ENCODE data around the gene IMP4.

IMP4 gene

DNA sequence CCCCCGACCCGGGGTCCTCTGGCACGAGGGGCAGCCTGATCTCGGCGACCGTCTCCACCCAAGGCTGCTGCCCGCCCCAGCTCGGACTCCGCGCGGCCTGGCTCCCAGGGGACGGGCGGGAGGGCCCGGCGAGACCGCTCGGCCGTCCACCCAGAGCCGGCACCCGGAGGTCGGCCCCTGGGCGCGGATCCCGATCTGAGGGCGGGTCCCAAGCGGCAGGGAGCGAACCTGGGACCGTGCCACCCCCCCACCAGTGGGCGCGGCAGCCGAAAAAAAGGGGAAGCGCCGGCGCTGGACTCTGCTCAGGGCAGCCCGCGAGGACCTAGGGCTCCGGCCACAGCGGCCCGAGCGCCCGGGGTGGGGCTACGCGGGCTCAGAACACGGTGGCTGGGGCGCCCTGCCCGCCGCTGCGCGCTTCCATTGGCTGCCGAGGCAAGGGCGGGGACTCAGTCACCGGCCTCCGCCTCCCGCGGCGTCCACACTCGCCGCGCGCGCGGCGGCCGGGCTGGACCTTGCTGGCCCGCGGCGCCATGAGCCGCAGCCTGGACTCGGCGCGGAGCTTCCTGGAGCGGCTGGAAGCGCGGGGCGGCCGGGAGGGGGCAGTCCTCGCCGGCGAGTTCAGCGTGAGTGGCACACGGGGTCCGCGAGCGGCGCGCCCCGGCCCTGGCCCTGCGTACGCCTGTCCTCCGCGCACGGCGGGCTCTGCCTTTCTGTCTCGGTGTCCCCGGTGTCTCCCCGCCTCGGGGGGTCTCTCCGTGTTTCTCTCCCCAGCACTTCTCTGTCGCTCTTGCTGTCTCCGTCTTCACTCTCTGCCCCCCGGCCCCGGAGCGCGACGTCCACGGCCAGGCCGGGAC is 13.1 kb downstream of the IMP4 start, which contains the start of gene PTPN18 (continued):
- TF ChIP-seq, protein P1, sequence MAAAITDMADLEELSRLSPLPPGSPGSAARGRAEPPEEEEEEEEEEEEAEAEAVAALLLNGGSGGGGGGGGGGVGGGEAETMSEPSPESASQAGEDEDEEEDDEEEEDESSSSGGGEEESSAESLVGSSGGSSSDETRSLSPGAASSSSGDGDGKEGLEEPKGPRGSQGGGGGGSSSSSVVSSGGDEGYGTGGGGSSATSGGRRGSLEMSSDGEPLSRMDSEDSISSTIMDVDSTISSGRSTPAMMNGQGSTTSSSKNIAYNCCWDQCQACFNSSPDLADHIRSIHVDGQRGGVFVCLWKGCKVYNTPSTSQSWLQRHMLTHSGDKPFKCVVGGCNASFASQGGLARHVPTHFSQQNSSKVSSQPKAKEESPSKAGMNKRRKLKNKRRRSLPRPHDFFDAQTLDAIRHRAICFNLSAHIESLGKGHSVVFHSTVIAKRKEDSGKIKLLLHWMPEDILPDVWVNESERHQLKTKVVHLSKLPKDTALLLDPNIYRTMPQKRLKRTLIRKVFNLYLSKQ (tag by site-specific recombination; IDR thresholded peaks at IDR 0.05; ENCODE audit: borderline replicate concordance), result no peak
- TF ChIP-seq ZXDB (tag by site-specific recombination; IDR thresholded peaks at IDR 0.05) (no peak), KLF16 (tag by site-specific recombination; IDR thresholded peaks at IDR 0.05) (no peak), ZNF621 (tag by site-specific recombination; IDR thresholded peaks at IDR 0.05) (no peak), ZNF558 (tag by site-specific recombination; IDR thresholded peaks at IDR 0.05) (no peak), ZNF549 (tag by site-specific recombination; IDR thresholded peaks at IDR 0.05) (no peak), ZNF585B (tag by site-specific recombination; IDR thresholded peaks at IDR 0.05) (no peak), ZNF23 (tag by site-specific recombination; IDR thresholded peaks at IDR 0.05; ENCODE audit: borderline replicate concordance) (no peak), ZFP69B (tag by site-specific recombination; IDR thresholded peaks at IDR 0.05) (no peak), KLF1 (tag by site-specific recombination; IDR thresholded peaks at IDR 0.05) (no peak), BCL11B (tag by site-specific recombination; IDR thresholded peaks at IDR 0.05; ENCODE audit: low read depth) (no peak), BCL11A (tag by site-specific recombination; IDR thresholded peaks at IDR 0.05; ENCODE audit: low read depth) (no peak), MEIS1 (CRISPR knock-in tag; IDR thresholded peaks at IDR 0.05; ENCODE audit: borderline replicate concordance) (no peak), ZNF747 (tag by site-specific recombination; IDR thresholded peaks at IDR 0.05) (no peak), WT1 (tag by site-specific recombination; IDR thresholded peaks at IDR 0.05) (no peak), ZBTB48 (tag by site-specific recombination; IDR thresholded peaks at IDR 0.05) (no peak)
- TF ChIP-seq, protein P2, sequence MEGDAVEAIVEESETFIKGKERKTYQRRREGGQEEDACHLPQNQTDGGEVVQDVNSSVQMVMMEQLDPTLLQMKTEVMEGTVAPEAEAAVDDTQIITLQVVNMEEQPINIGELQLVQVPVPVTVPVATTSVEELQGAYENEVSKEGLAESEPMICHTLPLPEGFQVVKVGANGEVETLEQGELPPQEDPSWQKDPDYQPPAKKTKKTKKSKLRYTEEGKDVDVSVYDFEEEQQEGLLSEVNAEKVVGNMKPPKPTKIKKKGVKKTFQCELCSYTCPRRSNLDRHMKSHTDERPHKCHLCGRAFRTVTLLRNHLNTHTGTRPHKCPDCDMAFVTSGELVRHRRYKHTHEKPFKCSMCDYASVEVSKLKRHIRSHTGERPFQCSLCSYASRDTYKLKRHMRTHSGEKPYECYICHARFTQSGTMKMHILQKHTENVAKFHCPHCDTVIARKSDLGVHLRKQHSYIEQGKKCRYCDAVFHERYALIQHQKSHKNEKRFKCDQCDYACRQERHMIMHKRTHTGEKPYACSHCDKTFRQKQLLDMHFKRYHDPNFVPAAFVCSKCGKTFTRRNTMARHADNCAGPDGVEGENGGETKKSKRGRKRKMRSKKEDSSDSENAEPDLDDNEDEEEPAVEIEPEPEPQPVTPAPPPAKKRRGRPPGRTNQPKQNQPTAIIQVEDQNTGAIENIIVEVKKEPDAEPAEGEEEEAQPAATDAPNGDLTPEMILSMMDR (tag by site-specific recombination; IDR thresholded peaks at IDR 0.05), result peak; percentile 57; the same call in 1 of the 2 replicates
- TF ChIP-seq, protein P3, sequence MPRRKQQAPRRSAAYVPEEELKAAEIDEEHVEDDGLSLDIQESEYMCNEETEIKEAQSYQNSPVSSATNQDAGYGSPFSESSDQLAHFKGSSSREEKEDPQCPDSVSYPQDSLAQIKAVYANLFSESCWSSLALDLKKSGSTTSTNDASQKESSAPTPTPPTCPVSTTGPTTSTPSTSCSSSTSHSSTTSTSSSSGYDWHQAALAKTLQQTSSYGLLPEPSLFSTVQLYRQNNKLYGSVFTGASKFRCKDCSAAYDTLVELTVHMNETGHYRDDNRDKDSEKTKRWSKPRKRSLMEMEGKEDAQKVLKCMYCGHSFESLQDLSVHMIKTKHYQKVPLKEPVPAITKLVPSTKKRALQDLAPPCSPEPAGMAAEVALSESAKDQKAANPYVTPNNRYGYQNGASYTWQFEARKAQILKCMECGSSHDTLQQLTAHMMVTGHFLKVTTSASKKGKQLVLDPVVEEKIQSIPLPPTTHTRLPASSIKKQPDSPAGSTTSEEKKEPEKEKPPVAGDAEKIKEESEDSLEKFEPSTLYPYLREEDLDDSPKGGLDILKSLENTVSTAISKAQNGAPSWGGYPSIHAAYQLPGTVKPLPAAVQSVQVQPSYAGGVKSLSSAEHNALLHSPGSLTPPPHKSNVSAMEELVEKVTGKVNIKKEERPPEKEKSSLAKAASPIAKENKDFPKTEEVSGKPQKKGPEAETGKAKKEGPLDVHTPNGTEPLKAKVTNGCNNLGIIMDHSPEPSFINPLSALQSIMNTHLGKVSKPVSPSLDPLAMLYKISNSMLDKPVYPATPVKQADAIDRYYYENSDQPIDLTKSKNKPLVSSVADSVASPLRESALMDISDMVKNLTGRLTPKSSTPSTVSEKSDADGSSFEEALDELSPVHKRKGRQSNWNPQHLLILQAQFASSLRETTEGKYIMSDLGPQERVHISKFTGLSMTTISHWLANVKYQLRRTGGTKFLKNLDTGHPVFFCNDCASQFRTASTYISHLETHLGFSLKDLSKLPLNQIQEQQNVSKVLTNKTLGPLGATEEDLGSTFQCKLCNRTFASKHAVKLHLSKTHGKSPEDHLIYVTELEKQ (tag by site-specific recombination; IDR thresholded peaks at IDR 0.05; ENCODE audit: borderline replicate concordance), result no peak
- TF ChIP-seq, protein P4, sequence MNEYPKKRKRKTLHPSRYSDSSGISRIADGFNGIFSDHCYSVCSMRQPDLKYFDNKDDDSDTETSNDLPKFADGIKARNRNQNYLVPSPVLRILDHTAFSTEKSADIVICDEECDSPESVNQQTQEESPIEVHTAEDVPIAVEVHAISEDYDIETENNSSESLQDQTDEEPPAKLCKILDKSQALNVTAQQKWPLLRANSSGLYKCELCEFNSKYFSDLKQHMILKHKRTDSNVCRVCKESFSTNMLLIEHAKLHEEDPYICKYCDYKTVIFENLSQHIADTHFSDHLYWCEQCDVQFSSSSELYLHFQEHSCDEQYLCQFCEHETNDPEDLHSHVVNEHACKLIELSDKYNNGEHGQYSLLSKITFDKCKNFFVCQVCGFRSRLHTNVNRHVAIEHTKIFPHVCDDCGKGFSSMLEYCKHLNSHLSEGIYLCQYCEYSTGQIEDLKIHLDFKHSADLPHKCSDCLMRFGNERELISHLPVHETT (tag by site-specific recombination; IDR thresholded peaks at IDR 0.05), result no peak
- TF ChIP-seq, protein P5, sequence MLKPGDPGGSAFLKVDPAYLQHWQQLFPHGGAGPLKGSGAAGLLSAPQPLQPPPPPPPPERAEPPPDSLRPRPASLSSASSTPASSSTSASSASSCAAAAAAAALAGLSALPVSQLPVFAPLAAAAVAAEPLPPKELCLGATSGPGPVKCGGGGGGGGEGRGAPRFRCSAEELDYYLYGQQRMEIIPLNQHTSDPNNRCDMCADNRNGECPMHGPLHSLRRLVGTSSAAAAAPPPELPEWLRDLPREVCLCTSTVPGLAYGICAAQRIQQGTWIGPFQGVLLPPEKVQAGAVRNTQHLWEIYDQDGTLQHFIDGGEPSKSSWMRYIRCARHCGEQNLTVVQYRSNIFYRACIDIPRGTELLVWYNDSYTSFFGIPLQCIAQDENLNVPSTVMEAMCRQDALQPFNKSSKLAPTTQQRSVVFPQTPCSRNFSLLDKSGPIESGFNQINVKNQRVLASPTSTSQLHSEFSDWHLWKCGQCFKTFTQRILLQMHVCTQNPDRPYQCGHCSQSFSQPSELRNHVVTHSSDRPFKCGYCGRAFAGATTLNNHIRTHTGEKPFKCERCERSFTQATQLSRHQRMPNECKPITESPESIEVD (tag by site-specific recombination; IDR thresholded peaks at IDR 0.05), result no peak
- TF ChIP-seq, protein P6, sequence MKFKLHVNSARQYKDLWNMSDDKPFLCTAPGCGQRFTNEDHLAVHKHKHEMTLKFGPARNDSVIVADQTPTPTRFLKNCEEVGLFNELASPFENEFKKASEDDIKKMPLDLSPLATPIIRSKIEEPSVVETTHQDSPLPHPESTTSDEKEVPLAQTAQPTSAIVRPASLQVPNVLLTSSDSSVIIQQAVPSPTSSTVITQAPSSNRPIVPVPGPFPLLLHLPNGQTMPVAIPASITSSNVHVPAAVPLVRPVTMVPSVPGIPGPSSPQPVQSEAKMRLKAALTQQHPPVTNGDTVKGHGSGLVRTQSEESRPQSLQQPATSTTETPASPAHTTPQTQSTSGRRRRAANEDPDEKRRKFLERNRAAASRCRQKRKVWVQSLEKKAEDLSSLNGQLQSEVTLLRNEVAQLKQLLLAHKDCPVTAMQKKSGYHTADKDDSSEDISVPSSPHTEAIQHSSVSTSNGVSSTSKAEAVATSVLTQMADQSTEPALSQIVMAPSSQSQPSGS (tag by site-specific recombination; IDR thresholded peaks at IDR 0.05; ENCODE audit: low read depth), result no peak
- TF ChIP-seq, protein P7, sequence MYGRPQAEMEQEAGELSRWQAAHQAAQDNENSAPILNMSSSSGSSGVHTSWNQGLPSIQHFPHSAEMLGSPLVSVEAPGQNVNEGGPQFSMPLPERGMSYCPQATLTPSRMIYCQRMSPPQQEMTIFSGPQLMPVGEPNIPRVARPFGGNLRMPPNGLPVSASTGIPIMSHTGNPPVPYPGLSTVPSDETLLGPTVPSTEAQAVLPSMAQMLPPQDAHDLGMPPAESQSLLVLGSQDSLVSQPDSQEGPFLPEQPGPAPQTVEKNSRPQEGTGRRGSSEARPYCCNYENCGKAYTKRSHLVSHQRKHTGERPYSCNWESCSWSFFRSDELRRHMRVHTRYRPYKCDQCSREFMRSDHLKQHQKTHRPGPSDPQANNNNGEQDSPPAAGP (tag by site-specific recombination; IDR thresholded peaks at IDR 0.05), result 0 out of 2 replicates have a peak, but pooled peaks have one; percentile 18
- TF ChIP-seq, protein P8, sequence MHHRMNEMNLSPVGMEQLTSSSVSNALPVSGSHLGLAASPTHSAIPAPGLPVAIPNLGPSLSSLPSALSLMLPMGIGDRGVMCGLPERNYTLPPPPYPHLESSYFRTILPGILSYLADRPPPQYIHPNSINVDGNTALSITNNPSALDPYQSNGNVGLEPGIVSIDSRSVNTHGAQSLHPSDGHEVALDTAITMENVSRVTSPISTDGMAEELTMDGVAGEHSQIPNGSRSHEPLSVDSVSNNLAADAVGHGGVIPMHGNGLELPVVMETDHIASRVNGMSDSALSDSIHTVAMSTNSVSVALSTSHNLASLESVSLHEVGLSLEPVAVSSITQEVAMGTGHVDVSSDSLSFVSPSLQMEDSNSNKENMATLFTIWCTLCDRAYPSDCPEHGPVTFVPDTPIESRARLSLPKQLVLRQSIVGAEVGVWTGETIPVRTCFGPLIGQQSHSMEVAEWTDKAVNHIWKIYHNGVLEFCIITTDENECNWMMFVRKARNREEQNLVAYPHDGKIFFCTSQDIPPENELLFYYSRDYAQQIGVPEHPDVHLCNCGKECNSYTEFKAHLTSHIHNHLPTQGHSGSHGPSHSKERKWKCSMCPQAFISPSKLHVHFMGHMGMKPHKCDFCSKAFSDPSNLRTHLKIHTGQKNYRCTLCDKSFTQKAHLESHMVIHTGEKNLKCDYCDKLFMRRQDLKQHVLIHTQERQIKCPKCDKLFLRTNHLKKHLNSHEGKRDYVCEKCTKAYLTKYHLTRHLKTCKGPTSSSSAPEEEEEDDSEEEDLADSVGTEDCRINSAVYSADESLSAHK (tag by site-specific recombination; IDR thresholded peaks at IDR 0.05), result no peak
